Neural cell (in vitro differentiated cells): ENCODE measurements around the gene TSEN54. TPM values are rescaled to one million over a fixed set of nuclear protein-coding genes. Genes with fewer than 3 reads are reported as not detected.

Experiments
- H2AFZ ChIP-seq: fragments of 200-600, 300-800 bp; sonication (generic), shearing (Covaris generic); 2 replicates; pipeline ENCODE4 v1.6.0; 2014; ENCODE audit warnings: low read depth, mild to moderate bottlenecking, antibody characterized with exemption, low read length, moderate library complexity
- H3F3A ChIP-seq: fragments of 200-600 bp; shearing (Covaris generic); 2 replicates; pipeline ENCODE4 v1.6.1; 2016; ENCODE audit warnings: mild to moderate bottlenecking, moderate library complexity, mixed read lengths, antibody characterized with exemption, low read length; ENCODE audit not compliant: insufficient read depth, poor library complexity, severe bottlenecking
- H3K27ac ChIP-seq: fragments of 200-600, 300-800 bp; sonication (generic), shearing (Covaris generic); 2 replicates; pipeline ENCODE4 v1.5.1; 2014; ENCODE audit warnings: mild to moderate bottlenecking, low read length, moderate library complexity
- H3K27me3 ChIP-seq: fragments of 300-800, 200-600 bp; sonication (generic), shearing (Covaris generic); 2 replicates; pipeline ENCODE4 v1.6.0; 2014; ENCODE audit warnings: mild to moderate bottlenecking, low read depth, low read length, moderate library complexity; ENCODE audit not compliant: insufficient read depth
- H3K36me3 ChIP-seq: fragments of 300-800, 200-600 bp; sonication (generic), shearing (Covaris generic); 2 replicates; pipeline ENCODE4 v1.5.1; 2014; ENCODE audit warnings: mild to moderate bottlenecking, antibody characterized with exemption, low read length, moderate library complexity; ENCODE audit not compliant: insufficient read depth
- H3K4me2 ChIP-seq: fragments of 300-800, 200-600 bp; sonication (generic), shearing (Covaris generic); 2 replicates; pipeline ENCODE4 v1.6.0; 2014; ENCODE audit warnings: mild to moderate bottlenecking, low read length
- H3K4me3 ChIP-seq: fragments of 300-800, 200-600 bp; sonication (generic), shearing (Covaris generic); 2 replicates; pipeline ENCODE4 v1.5.1; 2014; ENCODE audit warnings: mild to moderate bottlenecking, low read length, moderate library complexity
- H3K79me2 ChIP-seq: fragments of 200-600 bp; shearing (Covaris generic); replicated peaks from 2 replicates; pipeline ENCODE4 v1.6.0; 2014; ENCODE audit warnings: mild to moderate bottlenecking, low read length, moderate library complexity; ENCODE audit not compliant: insufficient read depth
- H3K9ac ChIP-seq: fragments of 300-800, 200-600 bp; sonication (generic), shearing (Covaris generic); 2 replicates; pipeline ENCODE4 v1.6.1; 2016; ENCODE audit warnings: mild to moderate bottlenecking, low read length, mixed read lengths
- H3K9me2 ChIP-seq: fragments of 200-600 bp; shearing (Covaris generic); 2 replicates; pipeline ENCODE4 v1.6.1; 2016; ENCODE audit warnings: mild to moderate bottlenecking, low read length, mixed read lengths; ENCODE audit not compliant: insufficient read depth
- H3K9me3 ChIP-seq: fragments of 200-600, 300-800 bp; sonication (generic), shearing (Covaris generic); 2 replicates; pipeline ENCODE4 v1.6.1; 2016; ENCODE audit warnings: mild to moderate bottlenecking, mixed run types, low read length, moderate library complexity, mixed read lengths
- H4K20me1 ChIP-seq: fragments of 200-600 bp; shearing (Covaris generic); 2 replicates; pipeline ENCODE4 v1.6.1; 2016; ENCODE audit warnings: mild to moderate bottlenecking, mixed run types; ENCODE audit not compliant: insufficient read depth
- EP300 ChIP-seq: fragments of 450-650 bp; conservative IDR thresholded peaks from 2 replicates; pipeline ENCODE4 v1.6.1; 2014; ENCODE audit warnings: antibody characterized with exemption, mild to moderate bottlenecking, moderate library complexity; ENCODE audit not compliant: poor library complexity, severe bottlenecking
- EZH2 ChIP-seq: fragments of 200-600, 300-800 bp; shearing (Covaris generic), sonication (generic); IDR thresholded peaks from 2 replicates; pipeline ENCODE4 v1.6.1; 2014; ENCODE audit warnings: antibody characterized with exemption, low read length, borderline replicate concordance, mild to moderate bottlenecking; ENCODE audit not compliant: insufficient read depth, poor library complexity, severe bottlenecking
- MXI1 ChIP-seq: fragments of 450-650 bp; conservative IDR thresholded peaks from 2 replicates; pipeline ENCODE4 v1.6.1; 2014; ENCODE audit warnings: antibody characterized with exemption, mild to moderate bottlenecking; ENCODE audit not compliant: poor library complexity, severe bottlenecking
- POLR2AphosphoS5 ChIP-seq: IDR thresholded peaks from 2 replicates; pipeline ENCODE4 v1.6.1; 2012
- RAD21 ChIP-seq: fragments of 450-650 bp; conservative IDR thresholded peaks from 2 replicates; pipeline ENCODE4 v1.6.1; 2014; ENCODE audit warnings: antibody characterized with exemption, mild to moderate bottlenecking, moderate library complexity
- SMC3 ChIP-seq: fragments of 450-650 bp; conservative IDR thresholded peaks from 2 replicates; pipeline ENCODE4 v1.6.1; 2014; ENCODE audit warnings: antibody characterized with exemption, mild to moderate bottlenecking, moderate library complexity; ENCODE audit not compliant: poor library complexity
- TAF1 ChIP-seq: IDR thresholded peaks from 2 replicates; pipeline ENCODE4 v1.6.1; 2012; ENCODE audit warnings: low read depth
- polyA plus RNA-seq: library from polyadenylated mRNA; depleted of rRNA; stranded (reverse); fragments of >200 nt; gene quantifications from 2 replicates; pipeline ENCODE4 v1.2.3, GENCODE V29; 2014
- TF ChIP-seq, protein P1 (sequence below): fragments of 450-650 bp; IDR thresholded peaks from 2 replicates; pipeline ENCODE4 v1.5.1; 2014; ENCODE audit warnings: antibody characterized with exemption, mild to moderate bottlenecking, moderate library complexity; ENCODE audit not compliant: poor library complexity, severe bottlenecking
- TF ChIP-seq, protein P2 (sequence below): IDR thresholded peaks from 2 replicates; pipeline ENCODE4 v1.6.1; 2012; ENCODE audit warnings: borderline replicate concordance

Gene TSEN54
- polyA plus RNA-seq, 1 donor from 2014 or later: 32.2 TPM

DNA sequence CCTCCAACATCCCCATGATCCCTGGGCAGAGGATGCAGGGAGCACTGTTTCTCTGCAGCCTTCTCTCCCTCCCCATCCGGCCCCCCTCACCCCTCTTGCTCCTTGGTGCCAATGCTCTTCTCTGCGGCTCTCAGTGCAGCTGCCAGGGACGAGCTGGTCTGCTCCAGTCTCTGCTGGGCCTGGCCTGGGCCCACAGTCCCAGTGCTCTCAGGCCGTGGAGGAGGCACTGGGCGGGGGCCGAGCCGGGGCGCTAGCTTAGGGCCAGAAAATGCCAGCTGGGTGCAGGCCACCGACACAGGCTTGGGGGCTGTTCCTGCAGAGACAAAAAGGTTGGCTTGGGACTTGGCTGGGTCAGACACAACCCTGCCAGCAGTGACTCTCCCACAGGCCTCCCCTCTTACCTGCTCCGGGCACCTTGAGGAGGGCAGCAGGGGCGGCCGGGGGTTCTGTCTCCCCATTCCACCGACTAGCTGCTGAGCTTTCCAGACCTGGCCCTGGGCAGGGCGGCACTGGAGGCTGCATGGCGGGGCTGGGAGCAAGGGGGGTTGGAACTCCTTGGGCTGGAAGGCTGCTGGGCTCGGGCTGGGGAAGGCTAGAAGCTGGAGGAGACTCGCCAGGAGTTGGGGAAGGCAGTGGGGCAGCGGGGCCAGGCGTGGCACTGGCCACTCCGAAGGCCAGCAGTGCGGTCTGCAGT is 14.8 kb upstream of the TSEN54 start:
- Histone ChIP-seq H3K27ac (no peak overlapping the region), H3K9ac (no peak overlapping the region)

DNA sequence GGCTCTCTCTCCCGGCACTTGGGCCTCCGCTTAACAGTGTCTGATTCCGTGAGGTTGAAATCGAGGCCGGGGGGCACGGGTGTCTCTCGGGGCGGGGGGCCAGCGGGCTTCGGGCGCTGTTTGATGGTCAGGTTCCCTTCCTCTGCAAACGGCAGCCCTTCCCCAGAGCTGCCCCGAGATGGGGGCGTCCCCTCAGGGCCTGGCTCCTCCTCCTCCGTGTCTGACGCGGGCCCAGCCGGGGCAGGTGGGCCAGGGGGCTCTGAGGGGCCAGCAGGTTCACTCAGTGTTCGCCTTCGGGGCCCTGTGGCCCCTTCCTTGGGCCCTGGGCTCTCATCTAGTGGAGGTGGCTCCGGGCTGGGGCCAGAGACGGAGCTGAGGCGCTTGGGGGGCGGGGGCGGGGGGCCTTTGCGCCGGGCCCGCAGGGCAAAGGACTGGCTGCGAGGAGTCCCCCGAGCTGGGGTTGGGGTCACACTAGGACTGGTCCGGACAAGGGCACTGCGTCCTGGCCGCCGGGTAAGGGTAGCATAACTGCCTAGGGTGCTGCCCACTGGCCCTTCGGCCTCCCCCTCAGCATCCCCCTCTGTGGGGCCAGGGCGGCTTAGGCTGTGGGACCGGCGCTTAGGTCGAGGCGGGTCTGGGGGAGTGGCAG is 14.1 kb upstream of the TSEN54 start:
- no peaks in the 10 kb centered on the region for H3F3A ChIP-seq
- no peak overlapping the region for H3K27ac ChIP-seq

More for the DNA sequence above, 14.8 kb upstream of the TSEN54 start:
- no peaks in the 10 kb centered on the region for H3K79me2 ChIP-seq
- no peaks in the 10 kb centered on the region for H3F3A ChIP-seq
- TF ChIP-seq POLR2AphosphoS5 (no peak), RAD21 (no peak), EP300 (no peak), MXI1 (no peak), EZH2 (no peak), SMC3 (no peak), TAF1 (no peak)
- TF ChIP-seq, protein P1, sequence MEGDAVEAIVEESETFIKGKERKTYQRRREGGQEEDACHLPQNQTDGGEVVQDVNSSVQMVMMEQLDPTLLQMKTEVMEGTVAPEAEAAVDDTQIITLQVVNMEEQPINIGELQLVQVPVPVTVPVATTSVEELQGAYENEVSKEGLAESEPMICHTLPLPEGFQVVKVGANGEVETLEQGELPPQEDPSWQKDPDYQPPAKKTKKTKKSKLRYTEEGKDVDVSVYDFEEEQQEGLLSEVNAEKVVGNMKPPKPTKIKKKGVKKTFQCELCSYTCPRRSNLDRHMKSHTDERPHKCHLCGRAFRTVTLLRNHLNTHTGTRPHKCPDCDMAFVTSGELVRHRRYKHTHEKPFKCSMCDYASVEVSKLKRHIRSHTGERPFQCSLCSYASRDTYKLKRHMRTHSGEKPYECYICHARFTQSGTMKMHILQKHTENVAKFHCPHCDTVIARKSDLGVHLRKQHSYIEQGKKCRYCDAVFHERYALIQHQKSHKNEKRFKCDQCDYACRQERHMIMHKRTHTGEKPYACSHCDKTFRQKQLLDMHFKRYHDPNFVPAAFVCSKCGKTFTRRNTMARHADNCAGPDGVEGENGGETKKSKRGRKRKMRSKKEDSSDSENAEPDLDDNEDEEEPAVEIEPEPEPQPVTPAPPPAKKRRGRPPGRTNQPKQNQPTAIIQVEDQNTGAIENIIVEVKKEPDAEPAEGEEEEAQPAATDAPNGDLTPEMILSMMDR: no peak
- TF ChIP-seq, protein P2, sequence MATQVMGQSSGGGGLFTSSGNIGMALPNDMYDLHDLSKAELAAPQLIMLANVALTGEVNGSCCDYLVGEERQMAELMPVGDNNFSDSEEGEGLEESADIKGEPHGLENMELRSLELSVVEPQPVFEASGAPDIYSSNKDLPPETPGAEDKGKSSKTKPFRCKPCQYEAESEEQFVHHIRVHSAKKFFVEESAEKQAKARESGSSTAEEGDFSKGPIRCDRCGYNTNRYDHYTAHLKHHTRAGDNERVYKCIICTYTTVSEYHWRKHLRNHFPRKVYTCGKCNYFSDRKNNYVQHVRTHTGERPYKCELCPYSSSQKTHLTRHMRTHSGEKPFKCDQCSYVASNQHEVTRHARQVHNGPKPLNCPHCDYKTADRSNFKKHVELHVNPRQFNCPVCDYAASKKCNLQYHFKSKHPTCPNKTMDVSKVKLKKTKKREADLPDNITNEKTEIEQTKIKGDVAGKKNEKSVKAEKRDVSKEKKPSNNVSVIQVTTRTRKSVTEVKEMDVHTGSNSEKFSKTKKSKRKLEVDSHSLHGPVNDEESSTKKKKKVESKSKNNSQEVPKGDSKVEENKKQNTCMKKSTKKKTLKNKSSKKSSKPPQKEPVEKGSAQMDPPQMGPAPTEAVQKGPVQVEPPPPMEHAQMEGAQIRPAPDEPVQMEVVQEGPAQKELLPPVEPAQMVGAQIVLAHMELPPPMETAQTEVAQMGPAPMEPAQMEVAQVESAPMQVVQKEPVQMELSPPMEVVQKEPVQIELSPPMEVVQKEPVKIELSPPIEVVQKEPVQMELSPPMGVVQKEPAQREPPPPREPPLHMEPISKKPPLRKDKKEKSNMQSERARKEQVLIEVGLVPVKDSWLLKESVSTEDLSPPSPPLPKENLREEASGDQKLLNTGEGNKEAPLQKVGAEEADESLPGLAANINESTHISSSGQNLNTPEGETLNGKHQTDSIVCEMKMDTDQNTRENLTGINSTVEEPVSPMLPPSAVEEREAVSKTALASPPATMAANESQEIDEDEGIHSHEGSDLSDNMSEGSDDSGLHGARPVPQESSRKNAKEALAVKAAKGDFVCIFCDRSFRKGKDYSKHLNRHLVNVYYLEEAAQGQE: no peak
- H3K36me3 ChIP-seq: no peaks in the 10 kb centered on the region
- no peak overlapping the region for H3K4me3 ChIP-seq
- H3K9me3 ChIP-seq: no peaks in the 10 kb centered on the region
- H3K4me2 ChIP-seq: no peak overlapping the region
- no peaks in the 10 kb centered on the region for H3K27me3 ChIP-seq
- no peaks in the 10 kb centered on the region for H4K20me1 ChIP-seq
- H3K9me2 ChIP-seq: no peaks in the 10 kb centered on the region
- no peak overlapping the region for H2AFZ ChIP-seq

More for the DNA sequence above, 14.1 kb upstream of the TSEN54 start:
- H3K36me3 ChIP-seq: no peaks in the 10 kb centered on the region
- TF ChIP-seq EZH2: no peak
- no peak for TF ChIP-seq TAF1
- TF ChIP-seq, protein P1: no peak
- TF ChIP-seq, protein P2: no peak
- no peak for TF ChIP-seq SMC3
- no peak for TF ChIP-seq POLR2AphosphoS5
- H3K79me2 ChIP-seq: no peaks in the 10 kb centered on the region
- no peaks in the 10 kb centered on the region for H3K9me2 ChIP-seq
- H3K4me3 ChIP-seq: no peak overlapping the region
- H4K20me1 ChIP-seq: no peaks in the 10 kb centered on the region
- no peak overlapping the region for H3K4me2 ChIP-seq
- no peaks in the 10 kb centered on the region for H3K27me3 ChIP-seq
- H3K9me3 ChIP-seq: no peaks in the 10 kb centered on the region
- no peak overlapping the region for H3K9ac ChIP-seq
- no peak overlapping the region for H2AFZ ChIP-seq
